ENCODE measurements around the gene CELF4.

CELF4 gene

DNA sequence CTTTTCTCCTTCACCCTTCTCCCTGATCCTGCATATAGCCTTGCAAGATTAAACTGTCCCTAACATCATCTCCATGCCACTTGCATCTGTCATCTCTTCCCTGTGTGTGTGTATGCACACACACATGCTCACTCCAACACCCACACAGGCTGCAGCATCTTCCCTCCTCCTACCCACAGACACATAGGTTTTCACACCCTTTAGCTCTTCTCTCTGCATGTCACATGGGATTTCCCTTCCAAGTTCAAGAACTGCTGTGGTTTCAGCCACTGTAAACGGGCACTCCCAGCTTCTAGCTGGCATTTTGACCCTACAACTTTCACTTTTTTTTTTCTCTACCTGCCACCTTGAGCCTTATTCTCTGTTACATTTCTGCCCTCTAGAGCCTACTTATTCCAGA, 6.4 kb downstream of the CELF4 start:
- H3K4me3 ChIP-seq: no peak overlapping the region
- H3K9me3 ChIP-seq (ENCODE audit: low read depth, low read length): no peaks in the 10 kb centered on the region
- no peak for TF ChIP-seq POLR2AphosphoS5 (IDR thresholded peaks at IDR 0.05; ENCODE audit: borderline replicate concordance, low read depth, low read length)
- no peak for TF ChIP-seq FOXP2 (optimal IDR thresholded peaks at IDR 0.05; ENCODE audit: control extremely low read depth, extremely low read length, insufficient read depth)
- TF ChIP-seq EZH2 (IDR thresholded peaks at IDR 0.05): no peak
- H3K9ac ChIP-seq (ENCODE audit: insufficient read length): no peak overlapping the region
- H3K36me3 ChIP-seq (ENCODE audit: insufficient read depth, low read length): no peaks in the 10 kb centered on the region
- H3K27ac ChIP-seq: no peak overlapping the region
- no peak for DNase-seq (ENCODE audit: low read depth, low spot score)

DNA sequence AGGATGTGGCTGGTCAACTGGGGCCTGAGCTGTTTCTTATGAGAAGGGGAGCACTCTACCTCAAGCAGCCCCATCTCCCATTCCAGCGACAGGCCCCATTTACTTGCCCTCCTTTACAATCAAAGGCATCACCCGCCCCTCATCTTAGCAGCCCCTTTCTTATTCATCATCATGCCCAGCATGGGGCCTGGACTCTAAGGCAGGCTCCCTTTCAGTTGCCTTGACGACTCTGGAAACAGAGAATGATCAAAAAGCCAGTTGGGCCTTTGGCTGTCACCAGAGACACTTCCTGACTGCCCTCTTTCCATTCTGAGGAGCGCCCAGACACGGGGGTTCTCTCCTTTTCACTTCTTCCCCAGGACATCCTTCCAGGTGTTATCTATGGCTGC, 11.2 kb downstream of the CELF4 start:
- no peak overlapping the region for H3K9ac ChIP-seq (ENCODE audit: insufficient read length)
- H3K27ac ChIP-seq: no peak overlapping the region
- H3K4me3 ChIP-seq: no peak overlapping the region
- no peaks in the 10 kb centered on the region for H3K9me3 ChIP-seq (ENCODE audit: low read depth, low read length)
- TF ChIP-seq FOXP2 (optimal IDR thresholded peaks at IDR 0.05; ENCODE audit: control extremely low read depth, extremely low read length, insufficient read depth) (no peak), EZH2 (IDR thresholded peaks at IDR 0.05) (no peak), POLR2AphosphoS5 (IDR thresholded peaks at IDR 0.05; ENCODE audit: borderline replicate concordance, low read depth, low read length) (no peak)
- no peaks in the 10 kb centered on the region for H3K36me3 ChIP-seq (ENCODE audit: insufficient read depth, low read length)
- no peak for DNase-seq (ENCODE audit: low read depth, low spot score)

DNA sequence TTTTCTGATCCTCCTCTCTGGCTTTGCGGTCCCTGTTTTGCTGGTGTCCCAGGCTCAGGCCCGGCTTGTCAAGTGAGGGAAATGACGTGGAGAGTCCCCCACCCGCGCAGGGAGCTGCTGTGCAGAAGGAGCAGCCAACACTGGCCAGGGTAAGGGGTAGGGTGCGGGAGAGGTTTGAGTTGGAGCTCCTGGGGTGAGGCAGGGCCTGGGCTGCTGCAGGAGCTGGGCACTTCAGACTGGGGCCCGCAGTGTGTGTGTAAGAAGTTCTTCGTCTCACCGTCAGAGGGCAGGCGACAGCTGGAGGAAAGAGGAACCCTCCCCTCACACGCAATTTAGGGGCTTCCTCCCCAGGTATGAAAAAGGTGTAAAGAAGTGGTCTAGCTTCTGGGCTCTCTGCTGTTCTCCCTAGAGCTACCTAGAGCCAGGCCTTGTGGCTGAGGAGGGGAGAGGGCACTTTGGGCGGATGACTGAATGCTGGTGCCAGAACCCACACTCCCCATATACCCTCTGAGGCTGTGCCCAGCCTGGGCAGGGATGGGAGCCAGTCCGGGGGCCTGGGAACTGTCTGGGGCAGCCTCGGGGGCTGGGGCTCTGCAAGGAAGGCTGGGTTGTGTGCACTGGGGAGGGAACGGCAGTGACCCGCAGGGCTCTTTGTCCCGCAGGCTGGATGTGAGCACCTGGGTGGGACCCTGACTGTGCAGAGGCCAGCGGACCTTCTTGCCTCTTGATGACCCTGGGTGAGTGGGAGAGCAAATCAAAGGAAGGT, 11.8 kb downstream of the CELF4 start:
- Histone ChIP-seq H3K27ac (no peak overlapping the region), H3K9me3 (ENCODE audit: low read depth, low read length) (no peaks in the 10 kb centered on the region), H3K36me3 (ENCODE audit: insufficient read depth, low read length) (no peaks in the 10 kb centered on the region), H3K9ac (ENCODE audit: insufficient read length) (no peak overlapping the region), H3K4me3 (no peak overlapping the region)
- no peak for DNase-seq (ENCODE audit: low read depth, low spot score)
- TF ChIP-seq POLR2AphosphoS5 (IDR thresholded peaks at IDR 0.05; ENCODE audit: borderline replicate concordance, low read depth, low read length) (no peak), EZH2 (IDR thresholded peaks at IDR 0.05) (no peak), FOXP2 (optimal IDR thresholded peaks at IDR 0.05; ENCODE audit: control extremely low read depth, extremely low read length, insufficient read depth) (no peak)

DNA sequence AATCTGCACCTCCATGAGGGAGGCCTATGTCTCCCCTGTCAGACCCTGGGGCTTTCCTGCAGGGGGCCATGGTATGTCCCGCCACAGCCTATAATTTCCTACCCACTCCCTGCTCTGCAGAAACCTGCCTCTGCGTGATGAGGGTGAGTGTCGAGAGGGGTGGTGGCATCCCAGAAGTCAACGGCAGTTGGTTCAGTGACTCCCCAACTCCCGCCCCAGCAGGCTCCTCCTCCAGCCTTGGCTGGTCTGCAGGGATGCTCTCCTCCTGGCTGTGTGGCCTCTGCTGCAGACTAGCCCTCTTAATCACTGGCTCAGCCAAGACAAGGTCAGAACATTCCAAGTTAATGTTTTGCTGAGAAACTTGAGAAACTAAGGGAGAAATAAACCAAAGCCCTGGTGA, 13.3 kb downstream of the CELF4 start:
- no peaks in the 10 kb centered on the region for H3K9me3 ChIP-seq (ENCODE audit: low read depth, low read length)
- H3K9ac ChIP-seq (ENCODE audit: insufficient read length): no peak overlapping the region
- TF ChIP-seq FOXP2 (optimal IDR thresholded peaks at IDR 0.05; ENCODE audit: control extremely low read depth, extremely low read length, insufficient read depth) (no peak), POLR2AphosphoS5 (IDR thresholded peaks at IDR 0.05; ENCODE audit: borderline replicate concordance, low read depth, low read length) (no peak)
- DNase-seq (ENCODE audit: low read depth, low spot score): no peak
- H3K4me3 ChIP-seq: no peak overlapping the region
- H3K27ac ChIP-seq: no peak overlapping the region
- no peaks in the 10 kb centered on the region for H3K36me3 ChIP-seq (ENCODE audit: insufficient read depth, low read length)

DNA sequence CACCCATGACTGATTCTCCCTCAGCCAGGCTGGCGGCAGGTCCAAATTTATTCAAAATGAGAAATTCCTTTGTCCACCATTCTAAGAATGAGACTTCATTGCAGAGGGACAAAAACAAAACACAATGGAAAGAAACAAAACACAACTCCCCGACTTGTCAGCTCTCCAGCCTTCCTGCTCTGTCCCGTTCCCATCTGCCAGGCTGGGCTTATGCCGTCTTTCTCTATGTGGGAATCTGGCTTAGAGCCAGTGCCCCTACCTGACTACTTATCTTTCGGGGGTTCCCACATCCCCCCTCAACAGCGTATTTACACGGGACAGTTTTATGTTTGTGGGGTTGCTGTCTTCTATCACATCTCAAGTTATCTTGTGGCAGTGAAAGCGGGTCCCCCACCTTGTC, 13.8 kb downstream of the CELF4 start:
- Histone ChIP-seq H3K4me3 (no peak overlapping the region), H3K36me3 (ENCODE audit: insufficient read depth, low read length) (no peaks in the 10 kb centered on the region), H3K9me3 (ENCODE audit: low read depth, low read length) (no peaks in the 10 kb centered on the region), H3K27ac (no peak overlapping the region), H3K9ac (ENCODE audit: insufficient read length) (no peak overlapping the region)
- no peak for DNase-seq (ENCODE audit: low read depth, low spot score)
- TF ChIP-seq EZH2 (IDR thresholded peaks at IDR 0.05) (no peak), POLR2AphosphoS5 (IDR thresholded peaks at IDR 0.05; ENCODE audit: borderline replicate concordance, low read depth, low read length) (no peak), FOXP2 (optimal IDR thresholded peaks at IDR 0.05; ENCODE audit: control extremely low read depth, extremely low read length, insufficient read depth) (no peak)

DNA sequence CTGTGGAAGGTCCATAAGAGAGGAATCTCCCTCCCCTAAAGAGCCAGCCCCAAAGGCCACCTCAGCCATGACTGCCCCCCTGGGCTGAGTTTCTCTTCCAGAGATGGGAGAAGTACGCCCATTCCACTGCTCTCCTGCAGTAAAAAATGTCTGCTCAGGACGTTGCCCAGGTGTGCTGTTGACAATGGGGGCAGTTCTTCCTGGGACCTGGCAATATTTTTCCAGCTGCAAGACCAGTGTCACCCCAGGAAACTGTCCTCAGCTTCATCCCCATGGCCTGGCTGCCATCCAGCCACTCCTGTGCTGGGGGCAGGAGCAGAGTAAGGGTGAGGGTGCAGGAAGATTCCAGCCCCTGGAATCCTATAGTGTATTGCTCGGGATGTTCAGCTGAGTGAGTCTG, 14.3 kb downstream of the CELF4 start:
- Histone ChIP-seq H3K9ac (ENCODE audit: insufficient read length) (no peak overlapping the region), H3K27ac (no peak overlapping the region), H3K4me3 (no peak overlapping the region), H3K9me3 (ENCODE audit: low read depth, low read length) (no peaks in the 10 kb centered on the region), H3K36me3 (ENCODE audit: insufficient read depth, low read length) (no peaks in the 10 kb centered on the region)
- TF ChIP-seq FOXP2 (optimal IDR thresholded peaks at IDR 0.05; ENCODE audit: control extremely low read depth, extremely low read length, insufficient read depth) (no peak), POLR2AphosphoS5 (IDR thresholded peaks at IDR 0.05; ENCODE audit: borderline replicate concordance, low read depth, low read length) (no peak), EZH2 (IDR thresholded peaks at IDR 0.05) (no peak)
- no peak for DNase-seq (ENCODE audit: low read depth, low spot score)

DNA sequence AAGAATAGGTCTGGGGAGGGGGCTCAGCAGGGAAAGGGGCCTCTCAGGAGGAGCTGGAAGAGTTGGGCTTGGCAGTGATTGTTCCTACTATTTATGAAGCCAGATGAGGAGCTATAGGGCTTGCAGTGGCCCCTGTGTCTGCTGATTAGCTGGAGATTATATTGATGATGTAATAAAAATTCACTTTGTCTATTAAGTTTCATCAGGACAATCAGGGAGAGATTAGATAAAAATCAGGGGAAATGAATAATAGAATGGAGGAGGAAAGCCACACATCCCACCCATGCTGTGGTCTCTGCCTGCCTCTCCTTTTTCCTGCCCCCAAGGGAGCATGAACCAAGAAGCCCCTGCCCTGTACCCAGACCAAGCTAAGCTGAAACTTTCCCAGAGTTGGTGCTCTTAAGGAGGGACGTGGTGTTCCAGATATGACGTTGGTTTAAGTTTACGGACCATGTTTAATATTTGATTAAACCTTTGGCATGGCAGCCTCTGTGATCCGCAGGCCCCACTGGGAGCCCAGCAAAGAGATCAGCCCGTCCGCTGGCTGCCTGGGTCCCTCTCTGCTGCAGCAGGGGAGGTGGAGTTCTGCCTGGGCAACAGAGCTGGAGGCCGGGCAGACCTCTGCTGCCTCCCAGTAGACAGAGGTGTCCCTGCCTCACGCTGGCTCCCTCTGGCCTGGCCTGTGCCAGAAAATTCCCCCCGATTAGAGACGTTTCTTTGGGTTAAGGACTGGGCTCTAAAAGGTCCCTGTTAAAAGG, 15.3 kb downstream of the CELF4 start:
- TF ChIP-seq POLR2AphosphoS5 (IDR thresholded peaks at IDR 0.05; ENCODE audit: borderline replicate concordance, low read depth, low read length) (no peak), FOXP2 (optimal IDR thresholded peaks at IDR 0.05; ENCODE audit: control extremely low read depth, extremely low read length, insufficient read depth) (no peak), EZH2 (IDR thresholded peaks at IDR 0.05) (no peak)
- no peak for DNase-seq (ENCODE audit: low read depth, low spot score)
- Histone ChIP-seq H3K36me3 (ENCODE audit: insufficient read depth, low read length) (no peaks in the 10 kb centered on the region), H3K27ac (no peak overlapping the region), H3K9me3 (ENCODE audit: low read depth, low read length) (no peaks in the 10 kb centered on the region), H3K4me3 (no peak overlapping the region), H3K9ac (ENCODE audit: insufficient read length) (no peak overlapping the region)

DNA sequence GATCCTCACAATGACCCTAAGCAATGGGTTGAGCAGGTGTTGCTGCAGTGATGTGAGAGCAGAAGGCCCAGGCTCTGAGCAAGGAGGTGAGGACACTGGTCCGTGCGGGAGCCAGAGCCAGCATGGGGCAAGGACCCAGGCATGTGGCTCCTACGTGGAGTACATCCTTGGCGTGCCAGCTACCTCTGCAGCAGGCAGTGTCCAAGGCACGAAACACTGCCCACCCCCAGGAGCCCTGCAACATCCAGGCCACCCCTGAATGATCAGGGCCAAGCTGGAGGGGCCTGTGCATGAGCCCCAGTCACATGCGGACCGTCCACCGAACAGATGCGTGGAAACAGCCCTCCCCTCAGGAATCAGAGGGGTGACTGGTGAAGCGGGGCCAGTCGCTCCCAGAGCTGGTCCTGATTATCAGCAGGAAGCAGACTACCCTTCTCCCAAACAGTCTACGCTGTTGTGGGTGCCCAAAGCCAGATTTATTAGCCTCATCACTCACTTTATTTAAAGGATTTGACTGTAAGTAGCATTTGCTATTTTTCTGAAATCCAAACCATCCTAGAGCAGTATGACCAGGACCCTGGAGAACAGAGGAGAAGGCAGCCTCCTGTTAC, 16.8 kb downstream of the CELF4 start:
- no peak overlapping the region for H3K4me3 ChIP-seq
- no peaks in the 10 kb centered on the region for H3K36me3 ChIP-seq (ENCODE audit: insufficient read depth, low read length)
- no peaks in the 10 kb centered on the region for H3K9me3 ChIP-seq (ENCODE audit: low read depth, low read length)
- no peak for DNase-seq (ENCODE audit: low read depth, low spot score)
- H3K27ac ChIP-seq: no peak overlapping the region
- H3K9ac ChIP-seq (ENCODE audit: insufficient read length): no peak overlapping the region
- TF ChIP-seq POLR2AphosphoS5 (IDR thresholded peaks at IDR 0.05; ENCODE audit: borderline replicate concordance, low read depth, low read length) (no peak), FOXP2 (optimal IDR thresholded peaks at IDR 0.05; ENCODE audit: control extremely low read depth, extremely low read length, insufficient read depth) (no peak), EZH2 (IDR thresholded peaks at IDR 0.05) (no peak)

All from SK-N-MC (cell line).